ENCODE measurements around the gene USP37.

DNA sequence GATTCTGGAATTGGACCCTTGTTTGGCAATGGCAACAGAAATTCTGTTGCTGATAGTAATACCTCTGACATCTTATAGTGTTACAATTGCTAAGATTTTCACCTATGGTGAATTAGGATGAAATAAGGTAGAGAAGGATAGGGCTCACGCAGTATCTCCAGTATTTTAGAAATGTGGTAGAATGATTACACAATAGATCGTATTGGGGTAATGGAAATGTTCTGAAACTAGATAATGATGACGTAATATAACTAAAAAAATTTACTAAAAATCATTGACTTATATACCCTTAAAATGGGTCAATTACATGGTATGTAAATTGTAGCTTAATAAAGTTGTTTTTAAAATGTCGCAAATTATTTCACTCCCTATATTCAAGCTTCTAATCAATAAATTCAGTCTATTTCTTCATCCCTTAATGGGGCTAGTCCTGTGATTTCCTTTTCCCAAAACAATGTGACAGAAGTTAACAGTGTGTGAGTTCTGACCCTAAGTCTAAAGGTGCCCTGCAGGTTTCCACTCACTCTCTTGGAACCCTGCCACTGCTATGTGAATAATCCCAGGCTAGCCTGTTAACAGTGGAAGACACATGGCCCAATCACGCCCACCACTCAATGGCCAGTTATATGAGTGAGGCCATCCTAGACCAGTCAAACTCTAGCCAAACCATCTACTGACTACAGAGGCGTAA is 31.2 kb downstream of the USP37 start:
- TF ChIP-seq, protein P1, sequence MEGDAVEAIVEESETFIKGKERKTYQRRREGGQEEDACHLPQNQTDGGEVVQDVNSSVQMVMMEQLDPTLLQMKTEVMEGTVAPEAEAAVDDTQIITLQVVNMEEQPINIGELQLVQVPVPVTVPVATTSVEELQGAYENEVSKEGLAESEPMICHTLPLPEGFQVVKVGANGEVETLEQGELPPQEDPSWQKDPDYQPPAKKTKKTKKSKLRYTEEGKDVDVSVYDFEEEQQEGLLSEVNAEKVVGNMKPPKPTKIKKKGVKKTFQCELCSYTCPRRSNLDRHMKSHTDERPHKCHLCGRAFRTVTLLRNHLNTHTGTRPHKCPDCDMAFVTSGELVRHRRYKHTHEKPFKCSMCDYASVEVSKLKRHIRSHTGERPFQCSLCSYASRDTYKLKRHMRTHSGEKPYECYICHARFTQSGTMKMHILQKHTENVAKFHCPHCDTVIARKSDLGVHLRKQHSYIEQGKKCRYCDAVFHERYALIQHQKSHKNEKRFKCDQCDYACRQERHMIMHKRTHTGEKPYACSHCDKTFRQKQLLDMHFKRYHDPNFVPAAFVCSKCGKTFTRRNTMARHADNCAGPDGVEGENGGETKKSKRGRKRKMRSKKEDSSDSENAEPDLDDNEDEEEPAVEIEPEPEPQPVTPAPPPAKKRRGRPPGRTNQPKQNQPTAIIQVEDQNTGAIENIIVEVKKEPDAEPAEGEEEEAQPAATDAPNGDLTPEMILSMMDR (IDR thresholded peaks at IDR 0.05): no peak
- no peak for TF ChIP-seq POLR2A (IDR thresholded peaks at IDR 0.05)

Measured in body of pancreas (tissue), 4 donors.